ENCODE results near the gene COX6A2.

DNA sequence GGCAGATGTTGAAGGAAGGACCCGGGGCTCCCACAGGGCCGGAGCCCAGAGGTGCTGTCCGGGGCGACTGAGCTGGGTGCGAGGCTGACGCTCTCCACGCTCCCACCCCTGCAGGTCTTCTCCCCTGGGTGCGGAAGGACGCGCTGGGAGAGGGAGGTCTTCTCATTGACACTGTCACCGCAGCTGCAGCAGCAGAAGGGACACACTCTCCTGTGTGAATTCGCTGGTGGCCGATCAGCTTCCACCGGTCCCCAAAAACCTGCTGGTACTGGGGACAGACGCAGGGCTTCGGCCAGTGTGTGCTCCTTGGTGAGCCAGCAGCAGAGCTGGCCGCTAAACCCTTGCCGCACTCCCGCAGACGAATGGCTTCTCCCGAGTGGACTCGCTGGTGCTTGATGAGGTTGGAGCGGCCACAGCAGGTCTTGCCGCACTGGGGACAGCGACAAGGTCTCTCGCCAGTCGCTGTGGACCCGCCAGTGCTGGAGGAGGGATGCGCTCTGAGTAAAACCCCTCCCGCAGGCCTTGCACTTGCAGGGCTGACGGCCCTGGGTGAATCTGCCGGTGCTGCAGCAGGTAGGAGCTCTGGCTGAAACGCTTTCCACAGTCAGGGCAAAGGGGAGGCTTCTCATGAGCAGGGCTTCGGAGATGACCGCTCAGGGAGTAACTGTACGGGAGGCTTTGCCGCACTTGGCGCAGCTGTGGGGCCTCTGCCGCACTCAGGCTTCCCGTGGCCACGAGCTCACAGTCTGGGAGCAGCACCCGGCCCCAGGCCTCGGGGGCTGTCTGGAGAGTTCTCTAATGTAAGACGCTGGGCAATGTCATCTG is 8.3 kb upstream of the COX6A2 start:
- TF ChIP-seq, protein P1, sequence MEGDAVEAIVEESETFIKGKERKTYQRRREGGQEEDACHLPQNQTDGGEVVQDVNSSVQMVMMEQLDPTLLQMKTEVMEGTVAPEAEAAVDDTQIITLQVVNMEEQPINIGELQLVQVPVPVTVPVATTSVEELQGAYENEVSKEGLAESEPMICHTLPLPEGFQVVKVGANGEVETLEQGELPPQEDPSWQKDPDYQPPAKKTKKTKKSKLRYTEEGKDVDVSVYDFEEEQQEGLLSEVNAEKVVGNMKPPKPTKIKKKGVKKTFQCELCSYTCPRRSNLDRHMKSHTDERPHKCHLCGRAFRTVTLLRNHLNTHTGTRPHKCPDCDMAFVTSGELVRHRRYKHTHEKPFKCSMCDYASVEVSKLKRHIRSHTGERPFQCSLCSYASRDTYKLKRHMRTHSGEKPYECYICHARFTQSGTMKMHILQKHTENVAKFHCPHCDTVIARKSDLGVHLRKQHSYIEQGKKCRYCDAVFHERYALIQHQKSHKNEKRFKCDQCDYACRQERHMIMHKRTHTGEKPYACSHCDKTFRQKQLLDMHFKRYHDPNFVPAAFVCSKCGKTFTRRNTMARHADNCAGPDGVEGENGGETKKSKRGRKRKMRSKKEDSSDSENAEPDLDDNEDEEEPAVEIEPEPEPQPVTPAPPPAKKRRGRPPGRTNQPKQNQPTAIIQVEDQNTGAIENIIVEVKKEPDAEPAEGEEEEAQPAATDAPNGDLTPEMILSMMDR (conservative IDR thresholded peaks at IDR 0.05; ENCODE audit: low read depth in 2 of 2): no peak
- no peak for TF ChIP-seq POLR2AphosphoS5 (IDR thresholded peaks at IDR 0.05; ENCODE audit: low read depth)
- TF ChIP-seq CREB1 (CRISPR knock-in tag; IDR thresholded peaks at IDR 0.05; ENCODE audit: low read depth): no peak
- TF ChIP-seq EZH2phosphoT487 (IDR thresholded peaks at IDR 0.05; ENCODE audit: unreplicated experiment): no peak
- TF ChIP-seq EZH2 (IDR thresholded peaks at IDR 0.05; ENCODE audit: low read depth, unreplicated experiment): no peak
- TF ChIP-seq, protein P2, sequence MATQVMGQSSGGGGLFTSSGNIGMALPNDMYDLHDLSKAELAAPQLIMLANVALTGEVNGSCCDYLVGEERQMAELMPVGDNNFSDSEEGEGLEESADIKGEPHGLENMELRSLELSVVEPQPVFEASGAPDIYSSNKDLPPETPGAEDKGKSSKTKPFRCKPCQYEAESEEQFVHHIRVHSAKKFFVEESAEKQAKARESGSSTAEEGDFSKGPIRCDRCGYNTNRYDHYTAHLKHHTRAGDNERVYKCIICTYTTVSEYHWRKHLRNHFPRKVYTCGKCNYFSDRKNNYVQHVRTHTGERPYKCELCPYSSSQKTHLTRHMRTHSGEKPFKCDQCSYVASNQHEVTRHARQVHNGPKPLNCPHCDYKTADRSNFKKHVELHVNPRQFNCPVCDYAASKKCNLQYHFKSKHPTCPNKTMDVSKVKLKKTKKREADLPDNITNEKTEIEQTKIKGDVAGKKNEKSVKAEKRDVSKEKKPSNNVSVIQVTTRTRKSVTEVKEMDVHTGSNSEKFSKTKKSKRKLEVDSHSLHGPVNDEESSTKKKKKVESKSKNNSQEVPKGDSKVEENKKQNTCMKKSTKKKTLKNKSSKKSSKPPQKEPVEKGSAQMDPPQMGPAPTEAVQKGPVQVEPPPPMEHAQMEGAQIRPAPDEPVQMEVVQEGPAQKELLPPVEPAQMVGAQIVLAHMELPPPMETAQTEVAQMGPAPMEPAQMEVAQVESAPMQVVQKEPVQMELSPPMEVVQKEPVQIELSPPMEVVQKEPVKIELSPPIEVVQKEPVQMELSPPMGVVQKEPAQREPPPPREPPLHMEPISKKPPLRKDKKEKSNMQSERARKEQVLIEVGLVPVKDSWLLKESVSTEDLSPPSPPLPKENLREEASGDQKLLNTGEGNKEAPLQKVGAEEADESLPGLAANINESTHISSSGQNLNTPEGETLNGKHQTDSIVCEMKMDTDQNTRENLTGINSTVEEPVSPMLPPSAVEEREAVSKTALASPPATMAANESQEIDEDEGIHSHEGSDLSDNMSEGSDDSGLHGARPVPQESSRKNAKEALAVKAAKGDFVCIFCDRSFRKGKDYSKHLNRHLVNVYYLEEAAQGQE (IDR thresholded peaks at IDR 0.05; ENCODE audit: unreplicated experiment): no peak

Data from GM23338 (cell line).